Stimulated activated CD8-positive, alpha-beta memory T cell treated with anti-CD3 and anti-CD28 coated beads, Interleukin-12 subunit alpha, Interleukin-12 subunit beta, amount 100 ng/mL, for 24 hours (primary cell): ENCODE measurements around the gene TEX44.

Source experiments
- DNase-seq: peaks from one replicate; pipeline ENCODE4 v3.0.0-alpha.2; 2020; ENCODE audit errors: extremely low read depth

Gene TEX44

GRCh38 chr2:231604685-231605606, 12.3 kb downstream of the TEX44 start:
- DNase-seq: peak; percentile 86

- no peak for DNase-seq
These were observed 13.0 kb downstream of the TEX44 start for GRCh38 chr2:231605607-231606091.

GRCh38 chr2:231606941-231607340, 14.3 kb downstream of the TEX44 start:
- DNase-seq: no peak

GRCh38 chr2:231611273-231612108, 18.8 kb downstream of the TEX44 start:
- DNase-seq: no peak

- DNase-seq: no peak
These were observed 19.4 kb downstream of the TEX44 start for GRCh38 chr2:231612109-231612455.

GRCh38 chr2:231612456-231613330, 20.0 kb downstream of the TEX44 start:
- DNase-seq: peak; percentile 84

- DNase-seq: no peak
These were observed 20.6 kb downstream of the TEX44 start for GRCh38 chr2:231613331-231613662.

GRCh38 chr2:231613663-231614558, 21.2 kb downstream of the TEX44 start:
- peak; percentile 62 for DNase-seq

- DNase-seq: no peak
These were observed 21.9 kb downstream of the TEX44 start for GRCh38 chr2:231614559-231615057.

- no peak for DNase-seq
These were observed 22.5 kb downstream of the TEX44 start for GRCh38 chr2:231615058-231615671.

GRCh38 chr2:231616296-231616695, 23.6 kb downstream of the TEX44 start:
- no peak for DNase-seq

GRCh38 chr2:231617059-231617926, 24.6 kb downstream of the TEX44 start:
- no peak for DNase-seq

GRCh38 chr2:231621051-231621879, 28.6 kb downstream of the TEX44 start:
- no peak for DNase-seq

GRCh38 chr2:231622963-231623362, 30.3 kb downstream of the TEX44 start:
- DNase-seq: no peak

GRCh38 chr2:231626449-231626848, 33.8 kb downstream of the TEX44 start:
- no peak for DNase-seq

- no peak for DNase-seq
These were observed 34.9 kb downstream of the TEX44 start for GRCh38 chr2:231627384-231628120.

- DNase-seq: no peak
These were observed 40.0 kb downstream of the TEX44 start for GRCh38 chr2:231632559-231633142.
